ENCODE results near the gene MAP2K3. TPM values are rescaled to one million over a fixed set of nuclear protein-coding genes. Genes with fewer than 3 reads are reported as not detected.
A peak's percentile ranks its signal among the peaks of the same experiment; 100 is the strongest.

Gene MAP2K3
- total RNA-seq, 1 experiment from 2014 or later = 50.9 TPM

DNA sequence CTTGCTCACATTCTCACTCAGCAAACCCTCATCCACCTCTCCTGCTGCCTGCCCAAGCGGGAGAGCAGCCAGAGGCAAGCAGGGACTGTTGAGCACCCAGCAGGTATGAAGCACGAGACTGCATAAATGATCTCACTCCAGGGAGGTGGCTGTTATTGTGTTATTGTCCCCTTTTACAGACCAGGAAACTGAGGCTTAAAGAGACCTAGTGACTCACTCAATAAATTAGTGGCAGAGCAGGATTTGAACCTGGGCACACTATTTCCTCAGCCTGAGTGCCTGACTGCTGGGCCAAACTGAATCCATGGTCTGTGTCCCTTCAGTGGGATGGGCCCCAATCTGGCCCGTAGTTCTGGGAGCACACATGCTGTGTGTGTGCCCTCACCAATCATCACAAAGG is 12.3 kb upstream of the MAP2K3 start:
- H3K27ac Mint-ChIP-seq (ENCODE audit: unreplicated experiment) = no peak overlapping the region
- no peaks in the 10 kb centered on the region for H3K27me3 Mint-ChIP-seq (ENCODE audit: insufficient read depth, unreplicated experiment)
- H3K4me1 Mint-ChIP-seq (ENCODE audit: low read depth, unreplicated experiment) = no peaks in the 10 kb centered on the region
- BruUV-seq (replicated peaks) = no TSS peak
- Histone ChIP-seq H3K36me3 (ENCODE audit: control insufficient read depth, insufficient read depth, low read length) (no peaks in the 10 kb centered on the region), H3K27me3 (replicated peaks; ENCODE audit: control insufficient read depth, insufficient read depth, low read length) (no peaks in the 10 kb centered on the region), H3K4me1 (peaks cover 4% of the 10 kb centered on the region), H3K4me3 (ENCODE audit: low read depth, low read length) (no peak overlapping the region), H3K9me3 (no peaks in the 10 kb centered on the region)
- H3K4me3 Mint-ChIP-seq (ENCODE audit: unreplicated experiment) = no peak overlapping the region
- ChIA-PET POLR2A (no interaction called here), CTCF (no interaction called here)
- no peaks in the 10 kb centered on the region for H3K9me3 Mint-ChIP-seq (ENCODE audit: unreplicated experiment)
- intact Hi-C loops (cut with micrococcal nuclease; ENCODE audit: unreplicated experiment) = no loop called here
- H3K36me3 Mint-ChIP-seq (ENCODE audit: insufficient read depth, unreplicated experiment) = peaks cover 6% of the 10 kb centered on the region
- TF ChIP-seq, protein P1, sequence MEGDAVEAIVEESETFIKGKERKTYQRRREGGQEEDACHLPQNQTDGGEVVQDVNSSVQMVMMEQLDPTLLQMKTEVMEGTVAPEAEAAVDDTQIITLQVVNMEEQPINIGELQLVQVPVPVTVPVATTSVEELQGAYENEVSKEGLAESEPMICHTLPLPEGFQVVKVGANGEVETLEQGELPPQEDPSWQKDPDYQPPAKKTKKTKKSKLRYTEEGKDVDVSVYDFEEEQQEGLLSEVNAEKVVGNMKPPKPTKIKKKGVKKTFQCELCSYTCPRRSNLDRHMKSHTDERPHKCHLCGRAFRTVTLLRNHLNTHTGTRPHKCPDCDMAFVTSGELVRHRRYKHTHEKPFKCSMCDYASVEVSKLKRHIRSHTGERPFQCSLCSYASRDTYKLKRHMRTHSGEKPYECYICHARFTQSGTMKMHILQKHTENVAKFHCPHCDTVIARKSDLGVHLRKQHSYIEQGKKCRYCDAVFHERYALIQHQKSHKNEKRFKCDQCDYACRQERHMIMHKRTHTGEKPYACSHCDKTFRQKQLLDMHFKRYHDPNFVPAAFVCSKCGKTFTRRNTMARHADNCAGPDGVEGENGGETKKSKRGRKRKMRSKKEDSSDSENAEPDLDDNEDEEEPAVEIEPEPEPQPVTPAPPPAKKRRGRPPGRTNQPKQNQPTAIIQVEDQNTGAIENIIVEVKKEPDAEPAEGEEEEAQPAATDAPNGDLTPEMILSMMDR (IDR thresholded peaks at IDR 0.05; ENCODE audit: insufficient read depth in 1 of 2, low read depth in 1 of 2, low read length in 1 of 2, severe bottlenecking in 1 of 2, unreplicated experiment in 1 of 2) = no peak
- DNase-seq = no peak

DNA sequence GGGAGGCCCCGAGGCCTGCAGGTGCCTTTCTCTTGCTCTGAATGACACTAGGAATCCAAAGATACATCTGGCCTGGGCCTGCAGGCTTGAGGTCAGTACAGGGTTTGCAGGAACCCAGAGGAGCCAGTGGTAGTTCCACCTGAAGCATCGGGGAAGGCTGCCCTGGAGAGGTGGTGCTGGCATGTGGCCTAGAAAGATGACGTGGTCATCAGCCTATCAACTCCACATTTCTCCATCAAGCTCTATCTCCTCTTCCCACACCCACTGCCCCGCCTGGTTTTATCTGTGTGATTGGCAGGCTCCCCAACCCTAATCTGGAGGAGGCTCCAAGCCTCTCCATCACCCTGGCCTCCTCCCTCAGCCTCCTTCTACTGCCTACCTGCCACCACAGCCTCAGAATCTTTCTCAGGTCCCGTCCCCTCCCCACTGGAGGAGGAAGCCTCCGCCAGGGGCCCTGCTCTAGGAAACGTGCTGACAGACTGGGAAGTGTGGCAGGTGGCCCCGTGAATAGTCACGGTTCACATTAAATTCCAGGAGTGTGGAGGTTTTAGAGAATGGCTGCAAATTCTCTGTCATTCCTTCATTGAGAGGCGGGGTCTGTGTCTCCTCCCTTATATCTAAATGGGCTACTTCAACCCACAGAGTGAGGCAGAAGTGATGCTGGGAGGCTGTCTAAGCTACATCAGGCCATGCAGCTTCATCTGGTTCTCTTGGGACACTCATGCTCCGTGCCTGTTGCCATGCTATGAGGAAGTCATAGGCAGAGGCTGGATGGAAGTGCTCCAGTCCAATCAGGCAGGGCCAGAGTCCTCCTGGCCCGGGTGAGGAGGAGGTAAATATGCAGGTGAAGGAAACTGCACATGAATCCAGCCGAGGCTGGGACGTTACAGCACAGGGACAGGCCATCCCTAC is 11.4 kb upstream of the MAP2K3 start:
- DNase-seq = no peak
- H3K27me3 ChIP-seq (replicated peaks; ENCODE audit: control insufficient read depth, insufficient read depth, low read length) = no peaks in the 10 kb centered on the region
- no TSS peak for BruUV-seq (replicated peaks)
- intact Hi-C loops (cut with micrococcal nuclease; ENCODE audit: unreplicated experiment) = no loop called here
- no peaks in the 10 kb centered on the region for H3K36me3 ChIP-seq (ENCODE audit: control insufficient read depth, insufficient read depth, low read length)
- no peaks in the 10 kb centered on the region for H3K4me1 Mint-ChIP-seq (ENCODE audit: low read depth, unreplicated experiment)
- ChIA-PET CTCF (no interaction called here), POLR2A (no interaction called here)
- no peaks in the 10 kb centered on the region for H3K9me3 Mint-ChIP-seq (ENCODE audit: unreplicated experiment)
- TF ChIP-seq, protein P1 (IDR thresholded peaks at IDR 0.05; ENCODE audit: insufficient read depth in 1 of 2, low read depth in 1 of 2, low read length in 1 of 2, severe bottlenecking in 1 of 2, unreplicated experiment in 1 of 2) = no peak
- H3K27ac Mint-ChIP-seq (ENCODE audit: unreplicated experiment) = no peak overlapping the region
- H3K4me3 Mint-ChIP-seq (ENCODE audit: unreplicated experiment) = no peak overlapping the region
- H3K9me3 ChIP-seq = no peaks in the 10 kb centered on the region
- H3K4me3 ChIP-seq (ENCODE audit: low read depth, low read length) = no peak overlapping the region
- peaks cover 4% of the 10 kb centered on the region for H3K4me1 ChIP-seq
- peaks cover 6% of the 10 kb centered on the region for H3K36me3 Mint-ChIP-seq (ENCODE audit: insufficient read depth, unreplicated experiment)
- no peaks in the 10 kb centered on the region for H3K27me3 Mint-ChIP-seq (ENCODE audit: insufficient read depth, unreplicated experiment)

DNA sequence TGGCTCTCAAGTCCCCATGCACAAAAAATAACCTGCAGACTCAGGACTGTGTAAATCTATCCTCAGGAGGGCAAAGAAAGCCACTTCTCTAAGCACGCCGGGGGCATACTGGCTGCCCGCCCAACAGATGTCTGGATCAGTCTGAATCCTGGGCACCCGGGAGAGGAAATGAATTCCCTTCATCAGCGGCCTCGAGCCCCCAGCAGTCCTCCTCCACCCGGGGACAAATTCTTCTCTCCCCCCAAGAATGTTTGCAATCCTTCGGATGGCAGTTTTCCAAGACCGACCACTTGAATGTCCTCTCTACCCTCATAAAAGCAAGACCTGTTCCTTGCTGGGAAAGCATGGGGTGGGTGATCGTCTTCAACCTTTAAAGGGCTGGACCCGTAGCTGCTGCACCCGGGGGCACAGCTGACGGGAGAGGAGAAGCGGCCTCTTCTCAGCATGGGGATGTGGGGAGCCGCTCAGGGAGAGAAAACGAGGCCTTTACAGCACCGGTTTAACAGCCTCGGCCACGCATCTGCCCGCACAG is 9.4 kb upstream of the MAP2K3 start:
- ChIA-PET POLR2A (interaction anchor here (0.6 to 1.6 kb wide), 4 partner anchors 12 to 282 kb away, joined by 3 to 8 read pairs (median 5); no protein-coding TSS in a partner anchor), CTCF (interaction anchor here (0.8 to 1.4 kb wide), 6 partner anchors 11 to 238 kb away, joined by 3 to 4 read pairs (median 4); no protein-coding TSS in a partner anchor)
- Mint-ChIP-seq H3K36me3 (ENCODE audit: insufficient read depth, unreplicated experiment) (peaks cover 6% of the 10 kb centered on the region), H3K9me3 (ENCODE audit: unreplicated experiment) (no peaks in the 10 kb centered on the region), H3K4me1 (ENCODE audit: low read depth, unreplicated experiment) (peaks cover 4% of the 10 kb centered on the region), H3K27me3 (ENCODE audit: insufficient read depth, unreplicated experiment) (no peaks in the 10 kb centered on the region), H3K27ac (ENCODE audit: unreplicated experiment) (peak overlapping the region; percentile 83), H3K4me3 (ENCODE audit: unreplicated experiment) (peak overlapping the region; percentile 90)
- DNase-seq = no peak
- intact Hi-C loops (cut with micrococcal nuclease; ENCODE audit: unreplicated experiment) = loop anchor here (2.0 kb wide), 1 partner anchor 60 kb away; the partner anchor contains the start of gene TMEM11
- Histone ChIP-seq H3K4me1 (peaks cover 4% of the 10 kb centered on the region), H3K9me3 (no peaks in the 10 kb centered on the region), H3K4me3 (ENCODE audit: low read depth, low read length) (peak overlapping the region; percentile 87), H3K27me3 (replicated peaks; ENCODE audit: control insufficient read depth, insufficient read depth, low read length) (no peaks in the 10 kb centered on the region; the same call in 1 of the 2 replicates), H3K36me3 (ENCODE audit: control insufficient read depth, insufficient read depth, low read length) (no peaks in the 10 kb centered on the region)
- TF ChIP-seq, protein P1 (IDR thresholded peaks at IDR 0.05; ENCODE audit: insufficient read depth in 1 of 2, low read depth in 1 of 2, low read length in 1 of 2, severe bottlenecking in 1 of 2, unreplicated experiment in 1 of 2) = no peak
- no TSS peak for BruUV-seq (replicated peaks)
